Jurkat, Clone E6-1 (cell line): ENCODE results near the gene PPP2CA.
"Not testable (repeated sequence)": the region's sequence is repeated elsewhere in the genome, so short reads cannot be mapped to it uniquely, and the experiment has no call there.

Experiments used
- DNase-seq: peaks from one replicate; pipeline ENCODE4 v3.0.0-alpha.2; 2011; ENCODE audit warnings: low read depth, low spot score
- H3K4me3 ChIP-seq: 2 replicates; pipeline ENCODE4 v1.5.1; 2011; ENCODE audit warnings: mild to moderate bottlenecking, low read length, control low read depth, moderate library complexity

The PPP2CA gene

DNA sequence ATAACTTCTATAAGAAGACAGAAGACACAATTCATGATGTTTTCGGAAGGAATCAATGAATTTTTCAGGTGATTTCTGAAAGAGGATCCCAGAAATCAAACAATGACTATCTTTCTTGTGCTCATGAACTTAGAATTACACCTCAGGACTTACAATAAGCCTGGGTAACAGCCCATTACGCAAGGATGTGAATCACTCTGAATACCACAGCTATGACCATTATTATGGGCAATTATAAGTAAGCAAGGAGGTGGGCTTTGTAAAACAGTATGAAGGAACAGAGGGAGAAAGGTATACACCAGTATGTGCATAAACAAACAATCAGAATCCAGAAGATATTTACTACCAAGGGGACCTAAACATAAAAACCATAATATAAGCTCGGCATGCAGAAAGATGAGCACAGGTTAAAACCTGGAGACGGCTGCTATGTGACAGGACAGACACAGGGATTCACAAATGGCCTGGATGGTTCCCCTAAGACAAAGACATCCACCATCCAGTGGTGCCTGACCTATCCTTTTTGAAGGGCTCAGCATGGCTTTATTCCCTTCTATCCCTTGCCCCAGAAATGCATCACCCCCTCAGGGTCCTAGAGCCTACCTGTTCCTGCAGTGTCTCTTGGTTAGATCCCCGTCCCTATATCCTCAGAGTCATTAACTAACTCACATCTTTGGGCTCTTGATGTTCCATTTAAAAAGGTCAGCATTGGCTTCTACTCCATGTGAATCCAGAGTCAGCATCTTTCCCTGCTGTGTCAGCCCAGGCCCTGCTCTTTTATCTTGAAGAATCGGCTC, 21.8 kb upstream of the PPP2CA start:
- no peak overlapping the region for H3K4me3 ChIP-seq
- no peak for DNase-seq

DNA sequence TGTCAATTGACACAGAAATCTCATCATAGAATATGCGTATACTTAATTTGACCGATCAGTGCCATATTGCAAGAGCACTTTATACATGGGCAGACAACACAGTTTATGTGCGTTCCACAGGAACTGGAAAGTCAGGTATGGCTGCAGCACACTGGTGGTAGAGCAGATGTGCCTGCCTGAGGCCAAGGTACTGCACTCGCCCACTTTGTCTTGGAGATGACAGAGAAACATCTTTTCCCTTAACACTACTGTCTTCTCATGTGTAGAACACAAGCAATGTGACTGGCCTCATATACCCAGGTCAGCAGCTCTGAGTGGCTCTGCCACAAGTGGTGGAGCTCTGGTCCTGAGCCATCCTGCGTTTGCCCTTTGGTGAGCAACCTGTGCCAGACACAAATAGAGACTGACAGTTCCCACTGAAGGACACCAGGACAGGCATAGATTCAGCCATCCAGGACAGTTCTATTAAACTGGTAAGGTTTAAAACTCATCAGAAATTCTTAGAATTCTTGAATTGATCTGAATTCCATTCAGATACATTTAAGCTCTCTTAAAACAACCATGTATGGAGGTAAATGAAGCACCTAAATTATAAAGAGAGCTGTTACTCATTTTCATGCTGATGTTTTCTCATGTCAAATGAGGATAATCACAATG, 21.0 kb upstream of the PPP2CA start:
- H3K4me3 ChIP-seq: no peak overlapping the region
- no peak for DNase-seq

DNA sequence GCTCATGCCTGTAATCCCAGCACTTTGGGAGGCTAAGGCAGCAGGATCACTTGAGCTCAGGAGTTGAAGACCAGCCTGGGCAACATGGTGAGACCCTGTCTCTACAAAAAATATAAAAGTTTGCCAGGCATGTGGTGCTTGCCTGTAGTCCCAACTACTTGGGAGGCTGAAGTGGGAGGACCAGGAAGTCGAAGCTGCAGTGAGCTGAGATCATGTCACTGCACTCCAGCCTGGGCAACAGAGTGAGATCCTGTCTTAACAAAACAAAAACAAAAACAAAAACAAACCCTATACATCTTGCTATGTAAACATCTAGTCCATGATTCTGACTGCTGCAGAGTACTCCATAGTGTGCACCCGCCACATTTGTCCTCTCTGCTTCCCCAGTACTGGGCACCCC, 19.8 kb upstream of the PPP2CA start:
- H3K4me3 ChIP-seq: no peak overlapping the region
- no peak for DNase-seq

DNA sequence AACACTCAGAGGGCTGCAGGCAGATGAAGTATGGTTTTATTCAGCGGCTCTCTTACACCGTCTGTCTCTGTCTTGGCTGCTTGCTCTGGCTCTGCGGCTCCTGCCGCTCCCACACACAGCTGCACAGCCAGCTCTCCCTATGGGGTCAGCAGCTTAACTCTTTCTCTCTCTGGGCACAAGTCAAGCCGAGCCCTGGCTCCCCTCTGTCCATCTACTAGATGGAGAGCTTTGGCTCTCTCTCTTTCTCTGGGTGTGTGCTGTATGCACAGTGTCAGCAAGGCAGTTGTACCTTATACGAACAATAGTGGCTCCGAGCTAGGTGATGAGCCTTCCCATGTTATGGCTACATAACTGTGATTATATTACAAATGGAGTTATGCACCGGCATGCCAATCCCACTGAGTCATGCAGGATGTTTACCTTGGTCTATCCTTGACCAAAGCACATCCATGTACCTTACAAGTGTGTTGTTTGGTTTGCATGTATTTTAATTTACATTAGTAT, 19.3 kb upstream of the PPP2CA start:
- no peak overlapping the region for H3K4me3 ChIP-seq
- no peak for DNase-seq

DNA sequence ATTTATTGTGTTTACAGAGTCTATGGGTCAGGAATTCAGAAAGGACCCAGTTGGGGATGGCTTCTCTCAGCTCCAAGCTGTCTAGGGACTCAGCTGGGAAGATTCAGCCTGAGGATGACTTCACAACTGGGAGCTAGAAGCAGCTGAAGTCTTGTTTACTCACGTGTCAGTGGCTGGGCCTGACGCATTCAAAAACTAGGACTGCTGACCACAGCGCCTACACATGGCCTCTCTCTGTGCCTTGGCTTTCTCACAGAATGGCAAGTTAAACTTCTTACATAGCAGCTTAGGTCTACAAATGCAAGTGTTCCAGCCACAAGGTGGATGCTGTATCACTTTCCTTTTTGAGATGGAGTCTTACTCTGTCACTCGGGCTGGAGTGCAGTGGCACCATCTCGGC, 16.3 kb upstream of the PPP2CA start:
- no peak for DNase-seq

DNA sequence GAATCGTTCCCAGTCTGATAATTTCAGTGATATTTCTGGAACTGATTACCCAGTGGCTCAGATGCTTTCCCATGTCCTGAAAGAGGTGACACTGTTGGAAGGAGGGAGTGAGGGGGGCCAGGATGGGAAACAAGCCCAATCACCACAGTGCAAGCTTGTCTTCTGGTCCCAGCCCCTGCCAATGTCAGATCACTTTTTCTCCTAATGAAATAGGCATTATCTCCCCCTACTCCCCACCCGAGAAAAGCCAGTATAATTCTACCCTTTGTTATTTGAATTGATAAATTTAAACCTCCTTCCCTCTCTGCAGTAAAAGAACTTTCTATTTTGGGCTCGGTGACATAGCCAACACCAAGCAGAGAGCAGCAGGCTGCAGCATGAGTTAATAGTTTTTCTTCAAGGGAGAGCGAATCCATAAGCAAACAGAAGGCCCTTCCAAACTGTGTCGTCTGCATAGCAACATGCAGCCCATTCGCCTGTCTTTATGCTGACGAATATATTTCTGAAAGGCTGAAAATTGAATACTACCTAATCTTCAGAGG, 14.6 kb upstream of the PPP2CA start:
- H3K4me3 ChIP-seq: no peak overlapping the region
- DNase-seq: no peak

More for the DNA sequence above, 16.3 kb upstream of the PPP2CA start:
- no peak overlapping the region for H3K4me3 ChIP-seq

DNA sequence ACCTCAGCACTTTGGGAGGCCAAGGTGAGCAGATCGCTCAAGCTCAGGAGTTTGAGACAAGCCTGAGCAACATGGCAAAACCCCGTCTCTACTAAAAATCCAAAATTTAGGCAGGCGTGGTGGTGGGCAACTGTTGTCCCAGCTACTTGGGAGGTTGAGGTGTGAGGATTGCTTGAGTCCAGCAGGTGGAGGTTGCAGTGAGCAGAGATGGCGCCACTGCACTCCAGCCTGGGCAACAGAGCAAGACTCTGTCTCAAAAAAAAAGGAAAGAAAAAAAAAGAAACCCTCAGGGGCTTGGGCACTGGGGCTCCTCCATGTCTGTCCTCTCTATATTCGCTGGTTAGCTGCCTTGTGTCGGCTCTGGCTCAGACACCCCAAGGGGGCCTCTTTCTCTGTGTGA, 10.9 kb upstream of the PPP2CA start:
- no peak overlapping the region for H3K4me3 ChIP-seq
- DNase-seq: no peak

DNA sequence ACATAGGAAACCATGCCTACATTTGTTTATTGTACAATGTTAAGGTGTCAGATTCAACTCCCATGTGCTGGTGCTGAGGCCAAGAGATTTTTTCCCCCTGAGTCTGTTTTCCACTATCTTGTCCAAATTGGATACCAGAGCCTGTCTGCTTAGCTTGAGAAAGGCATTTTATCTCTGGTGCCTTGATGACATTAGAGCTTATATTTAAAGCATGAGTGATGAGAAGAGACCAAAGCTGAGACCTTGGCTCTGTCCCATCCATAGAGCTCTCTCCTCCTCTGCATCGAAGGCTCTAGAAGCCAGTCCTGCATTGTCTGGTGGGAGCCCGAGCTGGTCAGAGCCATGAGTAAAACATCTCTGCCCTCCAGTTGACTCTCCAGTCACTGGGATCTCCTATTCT, 10.4 kb upstream of the PPP2CA start:
- H3K4me3 ChIP-seq: no peak overlapping the region
- no peak for DNase-seq

DNA sequence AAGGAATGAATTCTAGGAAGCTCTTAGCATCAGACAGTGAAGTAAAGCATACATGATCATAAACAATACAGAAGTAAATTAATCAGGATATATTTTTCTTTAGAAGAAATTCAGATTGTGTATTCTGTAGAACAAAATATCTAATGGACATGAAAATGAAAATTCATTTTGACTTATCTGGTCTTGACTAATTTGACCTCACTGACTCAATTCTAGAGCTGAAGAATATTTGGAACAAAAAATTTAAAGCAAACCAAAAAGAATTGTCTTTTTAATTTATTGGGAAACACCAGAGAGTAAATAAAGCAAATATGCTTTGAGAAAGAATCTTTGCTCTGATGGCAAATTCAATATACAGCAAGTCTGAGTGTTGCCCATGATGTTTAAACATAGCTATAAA, 2.8 kb upstream of the PPP2CA start:
- H3K4me3 ChIP-seq: no peak overlapping the region
- no peak for DNase-seq

DNA sequence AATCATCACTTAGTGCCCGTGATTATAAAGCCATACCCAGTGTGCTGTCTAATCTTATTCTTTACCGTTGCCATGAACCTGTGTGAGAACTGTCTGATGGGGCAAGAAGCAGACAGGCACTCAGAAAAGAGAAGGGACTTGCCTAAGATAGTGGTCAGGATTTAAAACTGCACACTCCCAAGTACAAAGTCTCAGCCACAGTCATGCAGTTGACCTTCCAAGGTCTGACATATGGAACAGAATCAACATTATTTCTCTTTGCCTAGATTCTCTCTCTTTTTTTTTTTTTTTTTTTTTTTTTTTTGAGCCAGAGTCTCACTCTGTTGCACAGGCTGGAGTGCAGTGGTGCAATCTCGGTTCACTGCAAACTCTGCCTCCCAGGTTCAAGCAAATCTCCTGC, 1.9 kb upstream of the PPP2CA start:
- H3K4me3 ChIP-seq: no peak overlapping the region
- DNase-seq: no peak

DNA sequence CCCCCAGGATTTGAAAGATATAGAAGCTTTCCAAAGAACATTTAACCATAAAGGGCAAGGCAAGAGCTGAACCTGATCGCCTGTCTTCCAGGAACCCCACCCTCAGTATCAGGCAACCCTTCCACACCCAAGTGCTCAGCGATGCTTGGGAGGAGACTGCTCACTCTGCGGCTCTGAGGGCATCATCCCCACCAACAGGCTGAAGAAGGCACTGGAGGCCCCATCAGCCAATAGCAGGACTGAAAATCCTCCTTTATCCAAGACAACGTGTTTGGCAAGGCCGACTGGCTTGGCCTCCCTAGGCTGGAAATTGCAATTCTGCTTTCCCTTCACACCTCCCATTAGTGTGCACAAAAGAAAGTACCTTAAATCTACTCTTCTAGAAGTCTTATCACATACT, 1.4 kb upstream of the PPP2CA start:
- no peak for DNase-seq

DNA sequence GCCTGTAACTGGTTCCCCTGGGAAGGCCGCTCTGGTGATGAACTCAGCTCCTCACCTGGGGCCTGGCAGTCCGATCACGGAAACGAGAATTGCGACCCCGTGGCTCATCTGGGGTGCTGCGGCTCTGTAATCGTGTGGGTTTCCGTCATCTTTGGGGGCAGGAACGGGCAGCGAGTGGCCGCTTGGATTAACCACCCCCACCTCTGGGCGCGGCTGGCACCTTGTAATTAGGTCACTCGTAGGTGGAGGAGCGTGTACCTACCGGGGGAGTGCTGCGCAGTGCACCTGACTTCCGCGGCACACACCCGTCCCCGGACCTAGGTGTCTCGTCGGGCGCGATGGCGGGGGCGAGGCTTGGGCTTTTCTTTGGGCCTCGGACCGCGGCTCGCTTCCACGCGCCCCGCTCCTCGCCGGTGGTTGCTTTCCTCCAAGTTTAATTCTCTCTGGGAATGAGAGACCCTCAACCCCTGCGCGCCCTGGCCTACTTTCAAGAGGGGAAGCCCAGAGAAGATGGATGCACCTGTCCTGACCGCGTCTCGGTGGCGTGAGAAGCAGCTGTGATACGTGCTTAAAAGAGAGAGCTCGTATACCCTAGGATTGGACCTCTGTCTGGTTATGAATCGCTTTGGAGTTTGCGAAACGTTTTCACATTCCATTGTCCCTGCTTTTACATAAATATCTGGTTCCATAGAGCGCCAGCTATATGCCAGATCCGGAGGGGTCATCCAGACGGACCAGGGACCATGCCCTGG, 744 bp upstream of the PPP2CA start:
- H3K4me3 ChIP-seq: peak overlapping the region; percentile 68
- DNase-seq: no peak

More for the DNA sequence above, 1.4 kb upstream of the PPP2CA start:
- H3K4me3 ChIP-seq: peak overlapping the region; percentile 68

DNA sequence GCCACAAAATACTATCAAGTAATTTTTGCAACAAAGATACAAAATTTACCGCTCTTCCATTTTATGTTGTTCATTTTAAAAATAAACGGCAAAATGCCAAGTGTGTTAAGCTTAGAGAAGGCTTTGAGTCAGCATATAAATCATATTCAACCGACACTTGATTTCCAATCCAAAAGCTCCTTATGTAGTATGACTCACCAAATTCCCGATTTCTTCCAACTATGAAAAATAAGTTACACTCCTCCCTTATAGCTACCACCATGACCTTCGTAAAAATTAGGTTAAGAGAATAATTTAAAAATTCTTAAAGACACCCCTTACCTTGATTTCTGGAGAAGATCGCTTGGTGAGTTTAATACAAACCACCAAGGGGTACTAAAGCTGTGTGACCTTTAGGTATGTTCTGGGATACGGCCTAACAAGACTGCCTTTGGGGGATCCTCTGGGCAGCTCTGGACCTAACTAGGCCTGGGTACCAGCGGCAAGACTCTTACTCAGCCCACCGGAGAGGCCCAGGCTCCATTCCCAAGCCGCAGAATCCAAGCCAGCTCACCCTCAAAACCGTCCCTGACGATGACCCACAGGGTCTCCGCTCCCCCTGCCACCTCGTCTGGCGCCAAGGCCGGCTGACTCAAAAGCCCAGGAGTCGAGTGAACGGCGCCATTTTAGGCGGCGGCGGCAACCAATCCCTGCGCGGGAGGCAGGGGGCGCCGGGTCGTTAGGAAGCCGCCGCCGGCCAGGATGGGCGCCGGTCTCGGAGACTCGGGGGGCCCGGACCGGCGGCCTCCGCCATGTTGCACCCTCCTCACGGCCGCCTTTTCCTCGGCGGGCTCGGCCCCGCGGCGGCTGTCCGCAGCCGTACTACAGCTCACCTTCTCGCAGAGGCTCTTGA, 739 bp downstream of the PPP2CA start:
- DNase-seq: peak; percentile 32
- peak overlapping the region; percentile 68 for H3K4me3 ChIP-seq

DNA sequence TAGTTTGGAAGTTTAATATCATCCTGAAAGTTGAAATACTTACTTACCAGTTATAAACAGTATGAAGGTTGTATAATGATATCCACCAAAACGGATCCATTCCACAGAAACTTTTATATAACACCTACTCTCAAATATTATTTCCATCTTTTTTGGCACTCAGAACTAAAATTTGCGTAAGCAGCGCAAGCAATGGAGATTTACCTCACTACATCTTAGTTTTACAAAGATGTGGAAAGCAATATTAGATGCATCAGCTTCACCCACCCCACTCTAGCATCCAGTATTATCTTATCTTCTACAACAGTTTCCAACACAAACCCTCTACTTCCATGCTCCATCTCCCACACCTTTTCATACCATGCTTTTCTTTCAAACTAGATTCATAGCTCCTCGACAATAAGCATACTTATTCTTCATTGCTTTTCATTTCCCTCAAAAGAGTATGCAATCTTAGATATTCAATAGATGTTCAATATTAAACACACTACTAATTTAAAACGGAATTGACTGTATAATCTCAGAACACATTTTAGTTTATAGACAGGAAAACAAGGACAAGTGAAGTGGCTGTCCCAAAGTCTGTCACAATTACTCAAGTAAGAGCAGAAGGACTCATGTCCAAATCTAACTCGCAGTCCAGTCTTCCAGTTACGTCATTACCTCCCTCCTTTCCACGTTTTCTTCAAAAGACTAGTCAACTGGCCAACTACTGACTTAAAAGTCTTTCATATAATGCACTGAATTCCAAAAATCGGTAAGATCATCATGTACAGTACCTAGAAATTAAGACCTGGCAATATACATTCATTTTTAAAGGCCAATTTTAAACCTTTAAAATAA, 2.2 kb downstream of the PPP2CA start:
- peak overlapping the region; percentile 68 for H3K4me3 ChIP-seq
- DNase-seq: no peak

DNA sequence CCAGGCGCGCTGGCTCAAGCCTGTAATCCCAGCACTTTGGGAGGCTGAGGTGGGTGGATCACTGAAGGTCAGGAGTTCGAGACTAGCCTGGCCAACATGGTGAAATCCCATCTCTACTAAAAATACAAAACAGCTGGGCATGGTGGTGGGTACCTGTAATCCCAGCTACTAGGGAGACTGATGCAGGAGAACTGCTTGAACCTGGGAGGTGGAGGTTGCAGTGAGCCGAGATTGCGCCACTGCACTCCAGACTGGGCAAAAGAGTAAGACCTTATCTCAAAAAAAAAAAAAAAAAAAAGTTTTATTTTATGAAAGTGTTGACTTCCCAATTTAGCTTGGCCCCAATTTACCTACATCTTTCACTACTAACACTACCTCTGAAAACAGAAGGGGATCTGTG, 4.2 kb downstream of the PPP2CA start:
- DNase-seq: not testable (repeated sequence)

DNA sequence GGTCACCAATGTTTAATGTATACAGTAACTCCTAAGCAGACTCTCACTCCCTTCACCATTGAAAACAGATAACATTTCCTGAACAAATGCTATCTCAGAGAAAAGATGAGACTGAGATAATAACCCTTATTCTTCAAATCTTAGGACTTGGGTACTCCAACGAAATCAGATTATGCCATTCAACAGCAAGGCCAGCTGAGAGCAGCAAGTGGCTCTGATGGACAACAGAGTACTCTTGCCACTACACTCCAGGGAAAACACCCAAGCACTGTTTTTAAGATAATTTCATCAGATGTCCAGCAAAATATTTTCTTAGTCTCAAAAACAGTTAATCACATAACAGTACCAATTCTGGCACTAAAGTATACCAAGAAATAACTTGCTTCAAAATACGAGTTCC, 10.1 kb downstream of the PPP2CA start:
- DNase-seq: no peak
- H3K4me3 ChIP-seq: no peak overlapping the region

More for the DNA sequence above, 4.2 kb downstream of the PPP2CA start:
- not testable (repeated sequence) for H3K4me3 ChIP-seq

DNA sequence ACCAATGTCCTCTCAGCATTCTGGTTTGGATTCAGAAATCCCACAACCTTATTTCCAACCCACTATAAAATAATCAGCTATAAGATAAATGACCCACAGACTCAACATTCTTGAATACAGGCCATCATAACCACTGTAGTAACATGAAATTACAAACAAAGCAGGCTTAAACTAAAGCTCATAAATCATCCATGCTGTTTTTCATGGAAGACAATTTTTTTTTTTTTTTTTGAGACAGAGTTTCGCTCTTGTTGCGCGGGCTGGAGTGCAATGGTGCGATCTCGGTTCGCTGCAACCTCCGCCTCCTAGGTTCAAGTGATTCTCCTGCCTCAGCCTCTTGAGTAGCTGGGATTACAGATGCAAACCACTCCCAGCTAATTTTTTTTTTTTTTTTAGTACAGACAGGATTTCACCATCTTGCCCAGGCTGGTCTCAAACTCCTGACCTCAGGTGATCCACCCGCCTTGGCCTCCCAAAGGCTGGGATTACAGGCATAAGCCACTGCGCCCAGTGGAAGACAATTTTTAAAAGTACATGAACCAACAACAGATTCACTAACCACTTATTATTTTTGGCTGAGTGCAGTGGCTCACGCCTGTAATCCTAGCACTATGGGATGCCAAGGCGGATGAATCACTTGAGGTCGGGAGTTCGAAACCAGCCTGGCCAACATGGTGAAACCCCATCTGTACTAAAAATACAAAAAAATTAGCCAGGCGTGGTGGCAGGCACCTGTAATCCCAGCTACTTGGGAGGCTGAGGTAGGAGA, 14.4 kb downstream of the PPP2CA start:
- H3K4me3 ChIP-seq, DNase-seq: not testable (repeated sequence)
